H9 (cell line): Measurements from ENCODE around the gene KRTAP10-9. TPM values are rescaled to one million over a fixed set of nuclear protein-coding genes. Genes with fewer than 3 reads are reported as not detected.

ENCODE experiments used
- DNase-seq: peaks from one replicate; pipeline ENCODE4 v3.0.0-alpha.2; 2017
- H2AFZ ChIP-seq: one replicate; pipeline ENCODE4 v1.6.1; 2013; ENCODE audit warnings: mild to moderate bottlenecking, low read length, control low read depth, moderate library complexity
- H2AK5ac ChIP-seq: 2 replicates; pipeline ENCODE4 v1.6.1; 2013; ENCODE audit warnings: low read length, control low read depth, mixed read lengths; ENCODE audit not compliant: insufficient read length
- H2BK120ac ChIP-seq: one replicate; pipeline ENCODE4 v1.6.1; 2013; ENCODE audit warnings: low read depth, mild to moderate bottlenecking, low read length, control low read depth, inconsistent platforms; ENCODE audit not compliant: poor library complexity, severe bottlenecking
- H2BK12ac ChIP-seq: 2 replicates; pipeline ENCODE4 v1.6.1; 2013; ENCODE audit warnings: low read length, control low read depth, mixed read lengths, low read depth; ENCODE audit not compliant: insufficient read length
- H2BK15ac ChIP-seq: 2 replicates; pipeline ENCODE4 v1.6.1; 2013; ENCODE audit warnings: low read depth, low read length, control low read depth
- H2BK20ac ChIP-seq: one replicate; pipeline ENCODE4 v1.6.1; 2013; ENCODE audit warnings: low read depth, mild to moderate bottlenecking, low read length, control low read depth, inconsistent platforms; ENCODE audit not compliant: poor library complexity, severe bottlenecking
- H2BK5ac ChIP-seq: 2 replicates; pipeline ENCODE4 v1.6.1; 2013; ENCODE audit warnings: low read length, control low read depth, mixed read lengths; ENCODE audit not compliant: insufficient read length
- H3K14ac ChIP-seq: 2 replicates; pipeline ENCODE4 v1.6.1; 2013; ENCODE audit warnings: low read length, control low read depth; ENCODE audit not compliant: insufficient read depth
- H3K18ac ChIP-seq: 2 replicates; pipeline ENCODE4 v1.6.1; 2013; ENCODE audit warnings: low read depth, mild to moderate bottlenecking, mixed read lengths, low read length, control low read depth; ENCODE audit not compliant: insufficient read length
- H3K23ac ChIP-seq: 2 replicates; pipeline ENCODE4 v1.6.1; 2013; ENCODE audit warnings: low read length, control low read depth, mixed read lengths, low read depth; ENCODE audit not compliant: insufficient read length
- H3K23me2 ChIP-seq: 2 replicates; pipeline ENCODE4 v1.6.1; 2013; ENCODE audit warnings: low read depth, mild to moderate bottlenecking, mixed read lengths, low read length, control low read depth; ENCODE audit not compliant: insufficient read length, poor library complexity, severe bottlenecking
- H3K27ac ChIP-seq: 2 replicates; pipeline ENCODE4 v1.5.1; 2013; ENCODE audit warnings: low read length, control low read depth, mixed read lengths, low read depth; ENCODE audit not compliant: insufficient read length
- H3K27me3 ChIP-seq: 2 replicates; pipeline ENCODE4 v1.6.1; 2013; ENCODE audit warnings: low read length, control low read depth, inconsistent platforms; ENCODE audit not compliant: insufficient read depth
- H3K4ac ChIP-seq: 2 replicates; pipeline ENCODE4 v1.6.1; 2013; ENCODE audit warnings: low read depth, mild to moderate bottlenecking, control low read depth, inconsistent platforms, low read length, moderate library complexity
- H3K4me1 ChIP-seq: 2 replicates; pipeline ENCODE4 v1.6.1; 2013; ENCODE audit warnings: low read length, control low read depth, inconsistent platforms; ENCODE audit not compliant: insufficient read depth
- H3K4me2 ChIP-seq: 2 replicates; pipeline ENCODE4 v1.6.1; 2013; ENCODE audit warnings: low read length, control low read depth, mixed read lengths; ENCODE audit not compliant: insufficient read length, insufficient read depth
- H3K56ac ChIP-seq: 2 replicates; pipeline ENCODE4 v1.6.1; 2013; ENCODE audit warnings: low read depth, mild to moderate bottlenecking, mixed read lengths, low read length, control low read depth; ENCODE audit not compliant: insufficient read length
- H3K79me1 ChIP-seq: 2 replicates; pipeline ENCODE4 v1.6.1; 2013; ENCODE audit warnings: low read depth, mild to moderate bottlenecking, moderate library complexity, low read length, control low read depth, inconsistent platforms; ENCODE audit not compliant: insufficient read depth, poor library complexity, severe bottlenecking
- H3K79me2 ChIP-seq: 2 replicates; pipeline ENCODE4 v1.6.1; 2013; ENCODE audit warnings: low read length, control low read depth, inconsistent platforms; ENCODE audit not compliant: insufficient read depth
- H3K9ac ChIP-seq: 2 replicates; pipeline ENCODE4 v1.6.1; 2013; ENCODE audit warnings: low read length, control low read depth, mixed read lengths; ENCODE audit not compliant: insufficient read length; ENCODE audit errors: extremely low read depth
- H3K9me3 ChIP-seq: one replicate; pipeline ENCODE4 v1.6.1; 2013; ENCODE audit warnings: low read depth, low read length, inconsistent platforms; ENCODE audit not compliant: control insufficient read depth
- H3T11ph ChIP-seq: one replicate; pipeline ENCODE4 v1.6.1; 2013; ENCODE audit warnings: mild to moderate bottlenecking, low read length, control low read depth, inconsistent platforms
- H4K20me1 ChIP-seq: one replicate; pipeline ENCODE4 v1.6.1; 2013; ENCODE audit not compliant: control insufficient read depth, insufficient read length, insufficient read depth
- H4K5ac ChIP-seq: 2 replicates; pipeline ENCODE4 v1.6.1; 2013; ENCODE audit warnings: low read depth, mild to moderate bottlenecking, mixed read lengths, low read length, control low read depth; ENCODE audit not compliant: insufficient read length
- H4K8ac ChIP-seq: replicated peaks from 2 replicates; pipeline ENCODE4 v1.6.1; 2013; ENCODE audit warnings: low read length, control low read depth, mixed read lengths, low read depth; ENCODE audit not compliant: insufficient read length
- H4K91ac ChIP-seq: 2 replicates; pipeline ENCODE4 v1.6.1; 2013; ENCODE audit warnings: low read depth, mild to moderate bottlenecking, moderate library complexity, mixed read lengths, low read length, control low read depth; ENCODE audit not compliant: insufficient read length
- H3K27ac Mint-ChIP-seq, 3 experiments: 2 replicates in 2 of 3; 3 replicates in 1 of 3; pipeline ENCODE4 v1.8.0; 2020 to 2021; ENCODE audit warnings: mixed read lengths in 3 of 3, mild to moderate bottlenecking in 1 of 3, moderate library complexity in 1 of 3
- H3K27me3 Mint-ChIP-seq: 2 replicates; pipeline ENCODE4 v1.8.0; 2021; ENCODE audit warnings: low read depth, mild to moderate bottlenecking, moderate library complexity, mixed read lengths
- H3K36me3 Mint-ChIP-seq, 3 experiments: 2 replicates in 2 of 3; 3 replicates in 1 of 3; pipeline ENCODE4 v1.8.0; 2020 to 2021; ENCODE audit warnings: low read depth in 3 of 3, mixed read lengths in 3 of 3; ENCODE audit not compliant: insufficient read depth in 1 of 3
- H3K4me1 Mint-ChIP-seq, 2 experiments: 2 replicates each; pipeline ENCODE4 v1.8.0; 2020; ENCODE audit warnings: mixed read lengths in 2 of 2
- H3K4me3 Mint-ChIP-seq, 2 experiments: 2 replicates in 1 of 2; 3 replicates in 1 of 2; pipeline ENCODE4 v1.8.0; 2020 to 2021; ENCODE audit warnings: mild to moderate bottlenecking in 2 of 2, mixed read lengths in 2 of 2, moderate library complexity in 1 of 2
- H3K9me3 Mint-ChIP-seq, 2 experiments: 2 replicates in 1 of 2; 3 replicates in 1 of 2; pipeline ENCODE4 v1.8.0; 2020; ENCODE audit warnings: mild to moderate bottlenecking in 2 of 2, mixed read lengths in 2 of 2, moderate library complexity in 1 of 2
- CTCF ChIP-seq: fragments of 200-600 bp; sonication (generic); conservative IDR thresholded peaks from 3 replicates; pipeline ENCODE4 v1.8.0; 2021; ENCODE audit warnings: antibody characterized with exemption, mild to moderate bottlenecking
- WGBS: extraction: QIAGEN DNeasy Blood & Tissue Kit; methylation state at CpG from one replicate; pipeline ENCODE4 v1.1.7; 2013; ENCODE audit warnings: missing lambda C conversion rate, low lambda C conversion rate, mixed read lengths; ENCODE audit not compliant: insufficient read length; ENCODE audit errors: extremely low coverage; 5-methylcytosine and 5-hydroxymethylcytosine counted together
- total RNA-seq: library from RNA; stranded (reverse); gene quantifications from 2 replicates; pipeline ENCODE4 v1.2.1, GENCODE V29; 2021

Gene KRTAP10-9
- total RNA-seq, 1 experiment from 2014 or later: not detected

GRCh38 chr21:44666401-44667320 is 39.8 kb downstream of the KRTAP10-9 start, which contains the start of gene KRTAP12-2:
Gene KRTAP12-2 (minus strand): TSS chr21:44666927. CDS start chr21:44666886, 41 bp downstream.
- Histone ChIP-seq H3K14ac (no peak within 1 kb of the TSS), H2BK120ac (no peak within 1 kb of the TSS), H2AFZ (no peak within 1 kb of the TSS), H3K23ac (no peak within 1 kb of the TSS), H3K9ac (no peak within 1 kb of the TSS), H4K20me1 (no peaks in the 10 kb centered on the region), H3K9me3 (no peaks in the 10 kb centered on the region), H3K4me2 (no peak within 1 kb of the TSS), H4K91ac (no peak within 1 kb of the TSS), H4K8ac (no peak within 1 kb of the TSS), H3K18ac (no peak within 1 kb of the TSS), H2BK12ac (no peak within 1 kb of the TSS), H3K27me3 (no peaks in the 10 kb centered on the region), H3T11ph (no peak within 1 kb of the TSS), H2BK5ac (no peak within 1 kb of the TSS), H3K4me1 (no peaks in the 10 kb centered on the region), H2AK5ac (no peak within 1 kb of the TSS), H3K23me2 (no peaks in the 10 kb centered on the region), H3K56ac (no peak within 1 kb of the TSS), H3K27ac (no peak within 1 kb of the TSS), H3K79me1 (no peaks in the 10 kb centered on the region), H2BK15ac (no peak within 1 kb of the TSS), H2BK20ac (no peak within 1 kb of the TSS), H3K79me2 (no peaks in the 10 kb centered on the region), H4K5ac (no peak within 1 kb of the TSS), H3K4ac (no peak within 1 kb of the TSS)
- WGBS: no CpG with 5 or more reads among the region's 19 CpGs
- no peak for TF ChIP-seq CTCF
- Mint-ChIP-seq H3K36me3 (peaks cover 9 to 29% (median 17%) of the 10 kb centered on the region in 3 experiments), H3K27ac (no peak within 1 kb of the TSS), H3K27me3 (peaks cover 4% of the 10 kb centered on the region; the same call in 1 of the 2 replicates), H3K4me1 (peaks cover 2 to 3% of the 10 kb centered on the region in 2 experiments), H3K4me3 (no peak within 1 kb of the TSS), H3K9me3 (peaks cover 28 to 37% of the 10 kb centered on the region in 2 experiments)
- DNase-seq: peak; percentile 22
